ENCODE results near the gene FOXI1.

Gene FOXI1

GRCh38 chr5:170154297-170154696 lies 48.6 kb downstream of the FOXI1 start:
- DNase-seq = no peak

DNA sequence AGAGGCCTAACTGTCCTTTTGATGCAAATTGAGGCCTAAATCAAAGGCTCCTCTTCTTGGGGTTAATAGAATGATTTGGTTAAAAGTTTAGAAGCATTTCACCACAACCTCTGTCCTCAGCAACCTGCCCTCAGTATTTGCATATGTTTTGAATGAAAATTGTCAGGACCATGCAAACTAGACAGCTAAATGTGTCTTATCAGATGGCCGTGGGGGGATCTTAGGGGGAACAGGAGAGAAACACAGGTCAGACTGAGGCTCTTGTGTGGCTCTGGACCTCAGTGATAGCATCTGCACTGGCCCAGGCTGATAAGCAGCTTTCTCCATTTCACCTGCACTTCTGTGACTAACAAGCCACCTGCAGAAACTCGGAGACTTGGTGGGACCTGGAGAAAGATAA lies 49.0 kb downstream of the FOXI1 start:
- no peak for DNase-seq

DNA sequence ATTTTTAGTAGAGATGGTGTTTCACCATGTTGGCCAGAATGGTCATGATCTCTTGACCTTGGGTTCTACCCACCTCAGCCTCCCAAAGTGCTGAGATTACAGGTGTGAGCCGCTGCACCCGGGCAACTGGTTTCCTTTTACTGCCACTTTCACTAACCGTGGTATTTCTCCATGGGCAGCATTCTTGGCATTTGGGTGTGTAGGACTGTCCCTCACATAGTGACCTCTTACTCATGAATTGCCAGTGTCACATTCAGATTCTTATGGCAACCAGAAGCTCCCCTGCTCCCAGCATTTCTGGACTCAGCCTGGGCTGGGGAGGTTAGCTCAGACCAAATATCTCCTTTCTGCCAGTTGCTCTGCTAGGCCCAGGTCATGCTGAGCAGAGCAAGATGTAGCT lies 50.1 kb downstream of the FOXI1 start:
- no peak for DNase-seq

DNA sequence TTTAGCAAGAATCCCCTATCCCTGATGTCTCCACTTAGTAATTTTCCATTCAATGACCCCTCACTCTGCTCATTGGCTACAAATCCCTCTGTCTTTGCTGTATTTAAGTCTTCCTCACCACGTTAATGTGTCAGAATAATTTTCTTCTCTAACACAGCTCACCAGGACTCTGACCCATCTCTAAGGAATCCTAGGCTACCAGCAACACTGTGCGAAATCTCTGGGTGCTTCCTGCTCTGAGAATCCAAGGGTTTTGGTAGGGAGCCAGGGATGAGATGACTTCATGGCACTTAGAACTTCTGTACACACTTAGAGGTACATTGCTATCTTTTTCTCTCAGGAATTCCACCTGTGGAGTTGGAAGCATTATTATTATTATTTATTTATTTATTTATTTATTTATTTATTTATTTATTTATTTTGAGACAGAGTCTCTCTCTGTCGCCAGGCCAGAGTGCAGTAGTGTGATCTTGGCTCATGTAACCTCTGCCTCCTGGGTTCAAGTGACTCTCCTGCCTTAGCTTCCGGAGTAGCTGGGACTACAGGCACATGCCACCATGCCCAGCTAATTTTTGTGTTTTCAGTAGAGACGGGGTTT lies 53.5 kb downstream of the FOXI1 start:
- no peak for DNase-seq
